Adipocyte (in vitro differentiated cells): ENCODE data around the gene LEPROT.
A peak's percentile ranks its signal among the peaks of the same experiment; 100 is the strongest.

Experiments used
- DNase-seq: peaks from one replicate; pipeline ENCODE4 v3.0.0-alpha.2; 2015; ENCODE audit warnings: low read depth
- H3K27me3 ChIP-seq: replicated peaks from 2 replicates; pipeline ENCODE4 v1.7.0; 2013; ENCODE audit warnings: mild to moderate bottlenecking, low read length, moderate library complexity; ENCODE audit not compliant: control insufficient read depth, insufficient read depth
- H3K36me3 ChIP-seq: 2 replicates; pipeline ENCODE4 v1.7.0; 2013; ENCODE audit warnings: low read length, mild to moderate bottlenecking, moderate library complexity; ENCODE audit not compliant: control insufficient read depth, insufficient read depth, severe bottlenecking
- H3K4me1 ChIP-seq: 2 replicates; pipeline ENCODE4 v1.7.0; 2013; ENCODE audit warnings: mild to moderate bottlenecking, low read length, moderate library complexity; ENCODE audit not compliant: control insufficient read depth, insufficient read depth
- H3K4me3 ChIP-seq: 2 replicates; pipeline ENCODE4 v1.7.0; 2013; ENCODE audit warnings: mild to moderate bottlenecking, low read length, moderate library complexity
- H3K9ac ChIP-seq: 2 replicates; pipeline ENCODE4 v1.7.0; 2013; ENCODE audit warnings: mild to moderate bottlenecking, low read length, moderate library complexity
- H3K9me3 ChIP-seq: 2 replicates; pipeline ENCODE4 v1.7.0; 2013; ENCODE audit warnings: mild to moderate bottlenecking, low read length, moderate library complexity; ENCODE audit not compliant: control insufficient read depth

The LEPROT gene

DNA sequence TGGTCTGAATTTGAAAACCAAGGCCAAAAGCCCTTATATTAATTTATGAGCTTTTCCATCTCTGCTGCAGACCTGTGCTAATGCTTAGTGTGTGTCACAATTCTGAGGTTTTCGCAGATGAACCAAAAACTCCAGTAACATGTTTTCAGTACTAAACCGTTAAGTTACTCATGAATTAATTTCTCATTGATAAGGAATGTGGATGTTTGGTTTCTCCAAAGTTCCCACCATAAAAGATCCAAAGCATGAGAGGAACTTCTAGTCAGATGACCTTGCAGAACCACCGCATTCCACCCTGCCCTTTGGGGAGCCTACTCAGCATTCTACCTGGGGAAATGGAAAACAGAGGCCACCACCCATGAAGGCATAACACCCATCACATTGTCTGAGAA, 7.5 kb upstream of the LEPROT start:
- Histone ChIP-seq H3K36me3 (peaks cover 3% of the 10 kb centered on the region), H3K9me3 (no peaks in the 10 kb centered on the region), H3K4me3 (no peak overlapping the region), H3K4me1 (no peaks in the 10 kb centered on the region), H3K27me3 (no peaks in the 10 kb centered on the region), H3K9ac (no peak overlapping the region)
- no peak for DNase-seq

DNA sequence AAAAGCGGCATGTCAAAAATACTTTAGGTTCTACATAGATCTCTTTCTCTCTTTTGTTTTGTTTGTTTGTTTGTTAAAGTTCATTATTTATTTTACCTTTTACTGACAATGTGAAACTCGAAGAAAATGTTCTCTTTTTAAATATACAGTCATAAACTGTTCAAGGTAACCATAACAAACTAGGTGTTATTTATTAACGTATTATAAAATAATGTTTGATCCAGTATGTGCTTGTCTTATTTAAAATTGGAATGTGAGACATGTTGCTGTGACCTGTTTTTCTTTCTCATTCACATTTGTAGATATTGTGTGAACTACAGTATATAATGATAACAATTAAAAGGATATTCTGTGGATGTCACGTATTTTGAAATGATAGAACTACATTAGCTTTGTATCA, 5.9 kb upstream of the LEPROT start:
- no peaks in the 10 kb centered on the region for H3K4me1 ChIP-seq
- H3K4me3 ChIP-seq: no peak overlapping the region
- DNase-seq: no peak
- no peak overlapping the region for H3K9ac ChIP-seq
- H3K9me3 ChIP-seq: no peaks in the 10 kb centered on the region
- no peaks in the 10 kb centered on the region for H3K36me3 ChIP-seq
- H3K27me3 ChIP-seq: no peaks in the 10 kb centered on the region

DNA sequence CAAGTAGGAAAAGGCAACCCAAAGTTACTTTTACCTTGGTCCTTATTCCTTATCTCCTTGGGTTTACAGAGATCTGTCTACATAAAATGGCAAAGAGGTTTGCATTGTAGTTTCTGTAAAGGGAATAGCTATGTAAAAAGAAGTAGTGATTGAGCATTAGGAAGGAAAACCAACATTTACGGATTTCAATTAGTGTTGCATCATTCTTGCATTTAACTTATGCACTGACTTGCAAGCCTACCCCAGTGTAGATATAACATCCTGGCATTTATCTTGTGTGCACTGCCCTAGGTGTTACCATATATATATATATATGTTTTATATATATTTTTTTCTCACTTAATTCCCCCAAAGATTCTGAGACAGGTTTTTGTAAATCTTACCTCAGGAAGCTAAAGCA, 3.7 kb upstream of the LEPROT start:
- H3K36me3 ChIP-seq: no peaks in the 10 kb centered on the region
- DNase-seq: no peak
- peaks cover 2% of the 10 kb centered on the region for H3K4me1 ChIP-seq
- no peak overlapping the region for H3K4me3 ChIP-seq
- no peaks in the 10 kb centered on the region for H3K9me3 ChIP-seq
- H3K27me3 ChIP-seq: no peaks in the 10 kb centered on the region
- H3K9ac ChIP-seq: no peak overlapping the region

DNA sequence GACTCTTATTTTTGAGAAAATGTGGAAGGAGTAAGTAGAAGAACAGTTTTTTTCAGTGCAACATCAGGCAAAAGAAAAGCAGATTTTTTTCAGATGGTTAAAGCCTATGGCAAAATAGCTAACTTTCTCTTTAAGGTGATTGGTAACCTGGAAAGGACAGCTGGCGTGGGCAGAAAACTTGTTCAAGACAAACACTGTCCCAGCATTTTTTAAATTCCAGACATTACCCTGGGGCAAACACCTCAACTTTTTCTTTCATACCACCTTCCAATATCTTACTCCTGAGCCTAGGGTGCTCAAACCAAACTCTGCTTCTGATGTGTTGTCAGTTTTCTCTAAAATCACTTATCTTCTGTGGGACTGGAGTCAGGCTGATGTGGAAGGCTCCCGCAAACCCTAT, 2.7 kb upstream of the LEPROT start:
- Histone ChIP-seq H3K27me3 (no peaks in the 10 kb centered on the region), H3K4me1 (peaks cover 11% of the 10 kb centered on the region), H3K9ac (no peak overlapping the region), H3K36me3 (no peaks in the 10 kb centered on the region), H3K9me3 (no peaks in the 10 kb centered on the region), H3K4me3 (no peak overlapping the region)
- no peak for DNase-seq

DNA sequence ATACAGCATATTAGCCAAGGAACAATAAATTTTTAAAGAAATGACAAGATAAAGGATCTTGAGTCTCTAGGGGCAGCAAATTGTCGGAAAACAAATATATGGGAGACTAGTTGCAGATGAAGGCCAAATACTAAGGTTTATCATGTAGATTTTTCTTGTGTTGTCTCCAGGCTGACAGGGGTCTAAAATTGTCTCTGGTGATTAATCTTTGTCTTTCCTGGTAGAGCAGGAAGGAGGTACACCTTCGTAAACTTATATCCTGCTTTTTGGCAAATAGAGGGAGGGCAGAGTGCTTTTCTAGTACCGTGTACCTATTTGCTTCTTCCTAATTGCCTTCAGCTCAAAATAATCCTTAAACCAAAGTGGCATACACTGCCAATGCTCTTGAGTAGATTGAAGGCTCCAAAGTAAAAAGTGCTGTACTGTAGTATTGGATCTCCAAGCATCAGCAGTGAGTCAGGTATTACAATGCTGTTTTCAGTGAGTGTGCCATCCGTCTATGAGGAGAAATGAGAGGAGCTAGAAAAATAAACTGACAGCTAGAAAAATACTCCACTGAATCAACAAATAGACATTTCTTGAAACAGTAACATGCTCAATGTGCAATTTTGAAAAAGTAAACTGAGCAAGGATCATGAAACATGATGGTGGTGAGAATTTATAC, 1.8 kb upstream of the LEPROT start:
- no peaks in the 10 kb centered on the region for H3K36me3 ChIP-seq
- no peak for DNase-seq
- H3K4me3 ChIP-seq: no peak overlapping the region
- H3K27me3 ChIP-seq: no peaks in the 10 kb centered on the region
- peaks cover 20% of the 10 kb centered on the region for H3K4me1 ChIP-seq
- no peaks in the 10 kb centered on the region for H3K9me3 ChIP-seq
- H3K9ac ChIP-seq: peak overlapping the region; percentile 85

DNA sequence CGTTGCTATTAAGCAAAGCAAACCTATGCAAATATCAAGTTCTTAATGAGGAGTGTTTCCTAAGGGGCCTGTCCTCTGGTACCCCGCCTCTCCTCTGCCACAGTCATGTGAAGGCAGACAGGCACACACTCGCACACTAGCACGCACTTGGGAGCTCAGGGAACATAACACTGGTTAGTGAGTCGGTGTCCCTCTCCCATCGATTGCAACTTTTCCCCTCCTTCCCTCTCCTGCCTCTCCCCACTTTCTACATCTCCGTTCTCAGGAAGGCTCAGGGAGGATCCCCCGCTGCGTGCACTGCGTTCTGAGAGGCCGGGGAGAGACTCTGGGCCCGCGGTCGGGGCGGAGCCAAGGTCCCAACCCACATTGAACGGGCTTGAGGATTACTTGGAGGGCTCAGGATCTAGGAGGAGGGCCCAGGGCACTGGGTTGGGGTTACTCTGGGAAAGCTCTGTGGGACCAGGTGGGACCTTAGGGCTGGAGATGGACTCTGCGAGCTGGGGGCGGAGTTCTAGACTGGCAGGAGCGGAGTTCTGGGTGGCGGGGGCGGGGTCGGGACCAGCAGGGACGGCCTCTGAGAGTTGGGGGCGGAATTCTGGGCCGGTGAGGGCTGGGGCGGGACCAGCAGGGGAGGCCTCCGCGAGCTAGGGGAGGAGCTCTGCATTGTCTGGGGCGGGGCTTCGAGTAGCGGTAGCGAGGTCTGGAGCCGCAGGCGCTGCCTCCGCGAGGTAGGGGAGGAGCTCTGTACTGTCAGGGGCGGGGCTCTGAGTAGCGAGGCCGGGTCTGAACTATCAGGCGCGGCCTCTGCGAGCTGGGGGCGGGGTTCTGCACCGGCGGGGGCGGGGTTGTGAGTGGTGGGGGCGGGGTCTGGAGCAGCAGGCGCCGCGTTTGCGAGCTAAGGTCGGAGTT, 533 bp upstream of the LEPROT start:
- Histone ChIP-seq H3K9me3 (no peaks in the 10 kb centered on the region), H3K36me3 (no peaks in the 10 kb centered on the region), H3K9ac (peak overlapping the region; percentile 85), H3K4me1 (peaks cover 33% of the 10 kb centered on the region), H3K4me3 (peak overlapping the region; percentile 87), H3K27me3 (no peaks in the 10 kb centered on the region)
- peak; percentile 99 for DNase-seq

DNA sequence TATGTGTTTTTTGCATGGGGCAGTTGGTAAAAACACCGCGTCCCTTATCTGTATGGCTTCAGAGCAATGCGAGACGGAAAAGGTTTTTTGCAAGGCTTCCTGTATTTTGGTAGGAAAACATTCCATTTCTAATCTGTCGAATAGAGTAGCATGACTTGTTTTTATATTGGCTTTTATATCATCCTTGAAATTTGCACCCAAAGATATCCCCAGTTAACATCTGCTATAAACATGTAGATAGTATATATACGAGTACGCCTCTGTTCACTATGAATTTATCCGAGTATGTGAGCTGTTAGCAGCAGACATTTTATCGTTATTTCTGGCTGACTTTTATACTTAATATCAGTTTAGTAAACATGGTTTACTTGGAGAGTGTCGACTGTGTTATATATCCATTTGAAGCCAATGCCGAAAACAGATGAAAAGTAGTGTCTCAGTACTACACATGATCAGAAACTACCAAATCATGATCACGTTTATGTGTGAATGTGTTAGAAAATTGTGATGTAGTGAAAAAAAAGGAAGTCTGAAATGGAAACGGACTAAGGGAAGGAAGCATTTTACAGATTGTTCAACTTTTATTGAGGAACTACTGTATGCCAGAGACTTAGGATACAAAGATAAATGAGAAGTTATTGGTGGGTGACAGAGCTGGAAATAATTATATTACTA, 1.0 kb downstream of the LEPROT start:
- H3K9me3 ChIP-seq: no peaks in the 10 kb centered on the region
- H3K4me3 ChIP-seq: peak overlapping the region; percentile 96
- peaks cover 15% of the 10 kb centered on the region for H3K36me3 ChIP-seq
- H3K4me1 ChIP-seq: peaks cover 49% of the 10 kb centered on the region
- peak overlapping the region; percentile 99 for H3K9ac ChIP-seq
- peak; percentile 64 for DNase-seq
- H3K27me3 ChIP-seq: no peaks in the 10 kb centered on the region

DNA sequence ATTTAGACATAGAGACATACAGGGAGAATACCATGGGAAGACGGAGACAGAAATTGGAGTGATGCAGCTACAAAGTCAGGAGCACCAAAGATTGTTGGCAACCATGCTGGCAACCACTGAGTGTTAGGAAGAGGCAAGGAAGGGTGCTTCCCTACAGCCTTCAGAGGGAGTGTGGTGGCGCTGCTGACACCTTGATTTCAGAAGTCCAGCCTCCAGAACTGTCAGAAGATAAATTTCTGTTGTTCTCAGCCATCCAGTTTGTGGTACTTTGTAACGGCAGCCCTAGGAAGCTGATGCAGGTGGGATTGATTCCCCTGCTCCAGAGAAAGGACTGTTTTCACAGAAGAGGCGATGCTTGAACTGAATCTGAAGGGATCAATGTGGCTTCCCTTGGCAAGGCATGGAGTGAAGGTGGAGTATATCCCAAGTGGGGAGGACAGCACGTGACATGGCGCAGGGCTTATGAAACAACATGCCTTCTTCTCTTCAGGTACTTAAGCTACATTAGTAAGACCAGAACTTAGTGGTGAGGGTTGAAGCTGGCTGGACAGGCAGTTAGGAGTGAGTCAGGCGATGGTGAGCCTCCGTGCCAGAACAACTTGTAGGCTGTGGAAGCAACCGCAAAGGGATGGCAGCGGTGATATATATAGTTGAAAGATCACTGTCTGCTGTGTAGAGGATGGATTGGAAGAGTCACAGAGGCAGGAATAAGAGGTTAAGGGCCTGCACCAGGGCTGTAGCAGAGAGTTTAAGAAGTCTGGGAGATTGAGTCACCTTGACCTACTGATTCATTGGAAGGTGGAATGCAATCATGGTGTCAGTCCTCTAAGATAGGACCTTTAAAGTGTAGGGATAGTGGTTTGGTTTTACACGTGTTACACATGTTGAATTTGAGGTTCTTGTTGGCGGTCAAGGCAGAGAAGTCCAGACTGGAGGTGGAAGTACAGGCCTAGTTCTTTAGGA, 2.1 kb downstream of the LEPROT start:
- no peak for DNase-seq
- Histone ChIP-seq H3K4me3 (peak overlapping the region; percentile 96), H3K9me3 (no peaks in the 10 kb centered on the region), H3K9ac (peak overlapping the region; percentile 99), H3K36me3 (peaks cover 25% of the 10 kb centered on the region), H3K27me3 (no peaks in the 10 kb centered on the region), H3K4me1 (peaks cover 49% of the 10 kb centered on the region)

DNA sequence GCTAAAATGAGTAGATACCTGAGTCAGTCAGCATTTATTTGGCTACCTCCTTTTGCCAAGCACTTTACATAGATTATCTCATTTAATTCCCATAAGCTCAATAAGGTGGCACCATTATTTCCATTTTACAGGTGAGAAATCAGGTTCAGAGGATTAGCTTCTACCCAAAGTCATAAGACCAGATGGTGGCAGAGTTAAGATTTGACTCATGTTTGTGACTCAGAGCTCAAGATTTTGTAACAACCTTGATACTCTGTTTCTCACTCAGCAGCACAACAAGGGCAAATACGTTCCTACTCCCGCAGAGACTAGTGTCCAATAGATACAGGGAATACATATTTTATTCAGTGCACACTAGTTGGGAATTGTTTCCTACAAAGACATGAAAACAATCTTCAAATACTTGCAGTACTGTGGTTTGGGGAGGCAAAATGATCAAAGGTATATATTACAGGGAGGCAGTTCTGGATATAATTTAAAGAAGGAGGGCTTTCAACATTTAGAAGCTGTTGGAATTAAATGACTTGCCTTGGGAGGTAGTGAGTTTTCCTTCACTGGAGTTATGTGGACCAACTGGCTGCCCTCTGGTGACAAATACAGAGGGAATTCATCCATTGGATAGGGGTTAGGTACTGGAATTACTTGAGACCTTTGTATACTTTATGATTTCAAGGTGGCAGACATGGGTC, 3.6 kb downstream of the LEPROT start:
- peak; percentile 83 for DNase-seq
- no peaks in the 10 kb centered on the region for H3K9me3 ChIP-seq
- H3K4me3 ChIP-seq: peak overlapping the region; percentile 38
- peak overlapping the region; percentile 44 for H3K9ac ChIP-seq
- no peaks in the 10 kb centered on the region for H3K27me3 ChIP-seq
- H3K36me3 ChIP-seq: peaks cover 38% of the 10 kb centered on the region
- H3K4me1 ChIP-seq: peaks cover 49% of the 10 kb centered on the region

DNA sequence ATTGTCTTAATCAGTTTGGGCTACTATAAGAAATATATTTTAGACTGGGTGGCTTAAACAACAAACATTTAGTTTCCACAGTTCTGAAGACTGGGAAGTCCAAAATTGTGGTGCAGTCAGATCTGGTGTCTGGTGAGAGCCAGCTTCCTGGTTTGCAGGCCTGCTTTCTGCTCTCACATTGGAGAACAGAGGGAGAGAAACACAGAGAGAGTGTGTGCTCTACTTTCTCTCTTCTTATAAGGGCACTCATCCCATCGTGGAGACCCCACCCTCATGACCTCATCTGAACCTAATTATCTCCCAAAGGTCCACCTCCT, 4.1 kb downstream of the LEPROT start:
- Histone ChIP-seq H3K4me1 (peaks cover 54% of the 10 kb centered on the region), H3K36me3 (peaks cover 41% of the 10 kb centered on the region), H3K4me3 (peak overlapping the region; percentile 38), H3K9ac (peak overlapping the region; percentile 44), H3K9me3 (no peaks in the 10 kb centered on the region), H3K27me3 (no peaks in the 10 kb centered on the region)
- DNase-seq: no peak
